DOHH2 (cell line): ENCODE results near the gene SVIL.

Experiments
- H3F3A ChIP-seq: fragments of 200-600 bp; sonication (generic), shearing (Covaris generic); 2 replicates; pipeline ENCODE4 v1.6.0; 2016; ENCODE audit warnings: antibody characterized with exemption, mild to moderate bottlenecking; ENCODE audit not compliant: control insufficient read depth, insufficient read depth
- H3K27ac ChIP-seq: fragments of 200-600 bp; sonication (generic); 2 replicates; pipeline ENCODE4 v1.5.1; 2014; ENCODE audit warnings: low read depth, mild to moderate bottlenecking, low read length, moderate library complexity
- H3K27me3 ChIP-seq: fragments of 200-600 bp; sonication (generic); 2 replicates; pipeline ENCODE4 v1.6.1; 2014; ENCODE audit warnings: mild to moderate bottlenecking, low read length, mixed read lengths; ENCODE audit not compliant: control insufficient read depth
- H3K36me3 ChIP-seq: fragments of 200-600 bp; sonication (generic); 2 replicates; pipeline ENCODE4 v1.6.1; 2014; ENCODE audit warnings: mild to moderate bottlenecking, low read length, moderate library complexity, mixed read lengths; ENCODE audit not compliant: control insufficient read depth
- H3K4me1 ChIP-seq: fragments of 200-600 bp; sonication (generic); 2 replicates; pipeline ENCODE4 v1.6.1; 2014; ENCODE audit warnings: mild to moderate bottlenecking, low read length, mixed read lengths; ENCODE audit not compliant: control insufficient read depth
- H3K4me2 ChIP-seq: fragments of 200-600 bp; sonication (generic); 2 replicates; pipeline ENCODE4 v1.6.0; 2014; ENCODE audit warnings: mild to moderate bottlenecking, low read length, moderate library complexity
- H3K4me3 ChIP-seq: fragments of 200-600 bp; sonication (generic); 2 replicates; pipeline ENCODE4 v1.5.1; 2014; ENCODE audit warnings: mild to moderate bottlenecking, low read length, mixed read lengths
- H3K79me2 ChIP-seq: fragments of 200-600 bp; sonication (generic); 2 replicates; pipeline ENCODE4 v1.6.1; 2014; ENCODE audit warnings: mild to moderate bottlenecking, low read length, mixed read lengths; ENCODE audit not compliant: control insufficient read depth
- H3K9me2 ChIP-seq: fragments of 200-600 bp; sonication (generic); replicated peaks from 2 replicates; pipeline ENCODE4 v1.6.1; 2014; ENCODE audit warnings: mild to moderate bottlenecking, low read length, mixed read lengths; ENCODE audit not compliant: control insufficient read depth
- H3K9me3 ChIP-seq: fragments of 200-600 bp; sonication (generic); 2 replicates; pipeline ENCODE4 v1.6.1; 2014; ENCODE audit warnings: antibody characterized with exemption, low read length, mixed read lengths; ENCODE audit not compliant: control insufficient read depth, insufficient read depth
- H4K20me1 ChIP-seq: fragments of 200-600 bp; sonication (generic); 2 replicates; pipeline ENCODE4 v1.6.0; 2014; ENCODE audit warnings: low read depth, mild to moderate bottlenecking, antibody characterized with exemption, low read length, moderate library complexity; ENCODE audit not compliant: control insufficient read depth, insufficient read depth
- EZH2phosphoT487 ChIP-seq: fragments of 200-600 bp; sonication (generic); IDR thresholded peaks from 2 replicates; pipeline ENCODE4 v1.6.1; 2017; ENCODE audit warnings: borderline replicate concordance, mild to moderate bottlenecking, antibody characterized with exemption, low read length, moderate library complexity, mixed read lengths
- TF ChIP-seq, protein P1 (sequence below): fragments of 200-600 bp; sonication (generic); IDR thresholded peaks from one replicate; pipeline ENCODE4 v1.5.1; 2014; ENCODE audit warnings: antibody characterized with exemption, mild to moderate bottlenecking, low read depth, low read length; ENCODE audit not compliant: poor library complexity, severe bottlenecking

The SVIL gene

DNA sequence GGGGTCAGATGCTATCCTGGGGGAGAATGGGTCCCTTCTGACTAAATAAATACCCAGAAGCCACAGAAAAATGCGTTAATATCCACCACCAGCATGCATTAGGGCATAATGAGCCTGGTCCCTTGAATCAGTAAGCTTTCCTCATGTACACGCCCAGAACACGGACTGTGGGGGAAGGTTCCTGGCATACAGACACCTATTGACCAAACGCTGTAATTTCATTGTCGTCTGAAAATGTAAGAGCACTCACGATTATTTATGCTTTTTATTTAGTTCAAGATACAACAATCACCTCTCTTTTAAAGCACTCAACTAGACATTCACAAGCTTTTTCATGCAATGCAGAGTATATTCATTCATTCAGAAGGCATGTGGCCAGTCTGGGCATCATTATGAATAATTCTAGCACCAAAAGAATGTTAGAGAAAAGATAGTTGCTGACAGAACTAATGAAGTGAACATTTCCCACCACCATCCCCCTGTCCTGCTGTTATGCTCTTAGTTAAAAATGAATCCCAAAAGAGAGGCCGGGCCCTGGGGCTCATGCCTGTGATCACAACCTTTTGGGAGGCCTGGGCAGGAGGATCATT, 101.0 kb downstream of the SVIL start:
- Histone ChIP-seq H3K27me3 (no peaks in the 10 kb centered on the region), H3K4me1 (no peaks in the 10 kb centered on the region), H3K79me2 (no peaks in the 10 kb centered on the region), H3K9me3 (no peaks in the 10 kb centered on the region), H3F3A (no peaks in the 10 kb centered on the region), H3K4me2 (no peak overlapping the region), H3K36me3 (no peaks in the 10 kb centered on the region), H3K4me3 (no peak overlapping the region), H4K20me1 (no peaks in the 10 kb centered on the region), H3K27ac (no peak overlapping the region), H3K9me2 (no peaks in the 10 kb centered on the region)
- TF ChIP-seq, protein P1, sequence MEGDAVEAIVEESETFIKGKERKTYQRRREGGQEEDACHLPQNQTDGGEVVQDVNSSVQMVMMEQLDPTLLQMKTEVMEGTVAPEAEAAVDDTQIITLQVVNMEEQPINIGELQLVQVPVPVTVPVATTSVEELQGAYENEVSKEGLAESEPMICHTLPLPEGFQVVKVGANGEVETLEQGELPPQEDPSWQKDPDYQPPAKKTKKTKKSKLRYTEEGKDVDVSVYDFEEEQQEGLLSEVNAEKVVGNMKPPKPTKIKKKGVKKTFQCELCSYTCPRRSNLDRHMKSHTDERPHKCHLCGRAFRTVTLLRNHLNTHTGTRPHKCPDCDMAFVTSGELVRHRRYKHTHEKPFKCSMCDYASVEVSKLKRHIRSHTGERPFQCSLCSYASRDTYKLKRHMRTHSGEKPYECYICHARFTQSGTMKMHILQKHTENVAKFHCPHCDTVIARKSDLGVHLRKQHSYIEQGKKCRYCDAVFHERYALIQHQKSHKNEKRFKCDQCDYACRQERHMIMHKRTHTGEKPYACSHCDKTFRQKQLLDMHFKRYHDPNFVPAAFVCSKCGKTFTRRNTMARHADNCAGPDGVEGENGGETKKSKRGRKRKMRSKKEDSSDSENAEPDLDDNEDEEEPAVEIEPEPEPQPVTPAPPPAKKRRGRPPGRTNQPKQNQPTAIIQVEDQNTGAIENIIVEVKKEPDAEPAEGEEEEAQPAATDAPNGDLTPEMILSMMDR, result no peak
- TF ChIP-seq EZH2phosphoT487, result no peak

DNA sequence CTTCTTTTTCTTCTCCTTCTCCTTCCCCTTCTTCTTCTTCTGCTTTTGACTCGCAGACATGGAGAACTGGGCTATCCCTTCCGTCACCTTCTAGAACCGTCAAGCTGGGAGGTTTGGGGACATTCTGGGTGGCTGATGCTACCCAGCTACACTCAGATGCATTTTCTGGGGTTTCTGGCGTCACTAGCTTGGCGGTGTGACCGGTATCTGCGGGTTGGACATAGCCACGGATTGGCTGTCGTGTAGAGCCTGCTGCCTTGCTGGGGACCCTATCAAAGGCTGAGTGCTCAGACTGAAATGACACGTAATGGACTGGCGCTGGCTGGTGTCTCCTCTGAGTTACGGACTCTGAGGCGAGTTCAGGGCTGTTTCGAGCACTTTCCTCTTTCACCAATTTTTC, 101.7 kb downstream of the SVIL start:
- no peaks in the 10 kb centered on the region for H4K20me1 ChIP-seq
- H3K9me2 ChIP-seq, result no peaks in the 10 kb centered on the region
- no peaks in the 10 kb centered on the region for H3K9me3 ChIP-seq
- H3K4me1 ChIP-seq, result no peaks in the 10 kb centered on the region
- no peaks in the 10 kb centered on the region for H3K36me3 ChIP-seq
- H3K79me2 ChIP-seq, result no peaks in the 10 kb centered on the region
- TF ChIP-seq EZH2phosphoT487, result no peak
- TF ChIP-seq, protein P1, result no peak
- H3K4me2 ChIP-seq, result no peak overlapping the region
- no peaks in the 10 kb centered on the region for H3K27me3 ChIP-seq
- H3K27ac ChIP-seq, result no peak overlapping the region
- H3K4me3 ChIP-seq, result no peak overlapping the region
- H3F3A ChIP-seq, result no peaks in the 10 kb centered on the region

DNA sequence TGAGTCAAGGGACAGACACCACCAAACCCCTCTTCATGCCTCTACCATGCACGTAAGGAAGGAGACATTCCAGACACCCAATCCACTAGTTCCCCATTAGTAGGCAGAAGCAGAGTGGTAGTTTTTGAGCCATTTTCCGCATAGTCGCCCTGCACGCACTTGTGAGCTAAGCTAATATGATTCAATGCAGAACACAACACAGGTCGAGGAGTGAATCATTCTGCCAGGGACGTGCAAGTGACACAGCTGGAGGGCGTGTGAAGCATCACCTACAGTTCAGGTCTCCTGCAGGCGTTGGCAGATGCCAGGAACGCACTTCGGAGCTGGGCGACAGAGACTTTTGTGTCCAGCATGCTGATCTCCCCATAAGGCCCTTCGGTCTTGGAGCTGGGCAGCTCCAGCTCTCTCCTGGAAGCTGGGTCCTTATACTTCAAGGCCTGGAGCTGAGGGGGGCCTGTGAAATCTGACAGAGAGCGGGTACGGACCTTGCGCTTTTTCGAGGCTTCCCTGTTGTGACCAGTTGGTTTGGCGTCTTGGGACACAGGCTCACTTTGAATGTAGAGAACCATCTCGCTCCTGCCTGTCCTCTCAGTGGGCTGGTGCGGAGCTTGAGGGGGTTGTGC, 102.4 kb downstream of the SVIL start:
- Histone ChIP-seq H3K79me2 (no peaks in the 10 kb centered on the region), H3K4me2 (no peak overlapping the region), H3F3A (no peaks in the 10 kb centered on the region), H3K27ac (no peak overlapping the region), H3K4me1 (no peaks in the 10 kb centered on the region), H3K9me3 (no peaks in the 10 kb centered on the region), H3K36me3 (no peaks in the 10 kb centered on the region), H3K4me3 (no peak overlapping the region), H3K27me3 (no peaks in the 10 kb centered on the region), H4K20me1 (no peaks in the 10 kb centered on the region), H3K9me2 (no peaks in the 10 kb centered on the region)
- TF ChIP-seq EZH2phosphoT487, result no peak
- TF ChIP-seq, protein P1, result no peak
